K562 (cell line): ENCODE results near the gene OSM. TPM values are rescaled to one million over a fixed set of nuclear protein-coding genes. Genes with fewer than 3 reads are reported as not detected.
A peak's percentile ranks its signal among the peaks of the same experiment; 100 is the strongest.

Source experiments
- ATAC-seq: fragments of 200-7000 bp; cut with Tn5 transposase; 3 replicates; pipeline ENCODE4 v1.9.1; 2020; ENCODE audit warnings: moderate library complexity
- BruUV-seq: library from RNA; stranded (reverse); fragments of 400-500 nt; replicated peaks from 2 replicates; lab custom pipeline; 2021; lab: Mats Ljungman, UMichigan
- CTCF ChIA-PET: fragments of 300-600 bp; formaldehyde crosslinking; extraction: SDS; loops from one replicate; lab custom pipeline; 2021; ENCODE audit warnings: low intra/inter-chr PET ratio; lab: Yijun Ruan, JAX
- POLR2A ChIA-PET: fragments of 300-600, 350-650 bp; sonication (Branson Sonifier 250); formaldehyde crosslinking; extraction: SDS; loops from one replicate; lab custom pipeline; 2021; ENCODE audit warnings: antibody characterized with exemption, inconsistent platforms; lab: Yijun Ruan, JAX
- DNase-seq, 4 experiments: peaks; one replicate each; pipeline versions ENCODE4 v3.0.0 to v3.0.0-alpha.2; 2011 to 2018; ENCODE audit warnings: low spot score in 3 of 4, mixed read lengths in 3 of 4; ENCODE audit errors: extremely low read depth in 1 of 4
- FAIRE-seq: peaks from 2 replicates; lab custom pipeline; 2011; peaks lifted over from hg19 to GRCh38; lab: Jason Lieb, UNC
- H2AFZ ChIP-seq: 2 replicates; pipeline ENCODE4 v1.6.0; 2011; ENCODE audit warnings: low read depth, low read length, control low read depth, inconsistent platforms
- H3K27ac ChIP-seq: fragments of 200-600 bp; 3 replicates; pipeline ENCODE4 v1.8.0; 2011; ENCODE audit warnings: low read depth, mild to moderate bottlenecking, control low read depth, inconsistent platforms, low read length, moderate library complexity, mixed read lengths; ENCODE audit errors: extremely low read depth
- H3K27me3 ChIP-seq, 2 experiments: fragments of 300-600 bp in 1 of 2; 2 replicates in 1 of 2; 3 replicates in 1 of 2; pipeline versions ENCODE4 v1.6.0 to v1.8.0; 2011; ENCODE audit warnings: inconsistent platforms in 2 of 2, low read length in 2 of 2, mild to moderate bottlenecking in 1 of 2, mixed read lengths in 1 of 2, moderate library complexity in 1 of 2; ENCODE audit not compliant: control insufficient read depth in 2 of 2, insufficient read depth in 2 of 2
- H3K36me3 ChIP-seq: fragments of 300-600 bp; 3 replicates; pipeline ENCODE4 v1.8.0; 2011; ENCODE audit warnings: mild to moderate bottlenecking, low read length, inconsistent platforms; ENCODE audit not compliant: control insufficient read depth, insufficient read depth
- H3K4me1 ChIP-seq, 2 experiments: fragments of 200-600 bp in 1 of 2; replicated peaks in 1 of 2; 2 replicates in 1 of 2; 3 replicates in 1 of 2; pipeline versions ENCODE4 v1.5.1 to v1.8.0; 2011; ENCODE audit warnings: inconsistent platforms in 2 of 2, low read length in 2 of 2, mild to moderate bottlenecking in 1 of 2, mixed read lengths in 1 of 2, moderate library complexity in 1 of 2; ENCODE audit not compliant: control insufficient read depth in 2 of 2, insufficient read depth in 2 of 2
- H3K4me2 ChIP-seq: 2 replicates; pipeline ENCODE4 v1.6.1; 2011; ENCODE audit warnings: low read length, control low read depth, inconsistent platforms, mixed read lengths; ENCODE audit not compliant: insufficient read depth
- H3K4me3 ChIP-seq: fragments of 200-600 bp; sonication (generic), shearing (Covaris generic); 2 replicates; pipeline ENCODE4 v1.5.1; 2016; ENCODE audit warnings: control low read depth, inconsistent platforms
- H3K79me2 ChIP-seq: fragments of 200-600 bp; 3 replicates; pipeline ENCODE4 v1.8.0; 2011; ENCODE audit warnings: low read length, inconsistent platforms; ENCODE audit not compliant: control insufficient read depth, insufficient read depth
- H3K9ac ChIP-seq, 2 experiments: 2 replicates each; pipeline versions ENCODE4 v1.6.0 to v1.6.1; 2011; ENCODE audit warnings: low read depth in 2 of 2, low read length in 2 of 2, control low read depth in 1 of 2, inconsistent platforms in 1 of 2, mild to moderate bottlenecking in 1 of 2, mixed read lengths in 1 of 2; ENCODE audit not compliant: insufficient read depth in 1 of 2
- H3K9me1 ChIP-seq: one replicate; pipeline ENCODE4 v1.6.0; 2011; ENCODE audit warnings: inconsistent platforms, mild to moderate bottlenecking, low read length, moderate library complexity; ENCODE audit not compliant: control insufficient read depth, insufficient read depth
- H3K9me3 ChIP-seq: replicated peaks from 2 replicates; pipeline ENCODE4 v1.5.1; 2011; ENCODE audit warnings: low read depth, low read length, inconsistent platforms; ENCODE audit not compliant: control insufficient read depth, insufficient read depth
- H4K20me1 ChIP-seq: replicated peaks from 2 replicates; pipeline ENCODE4 v1.6.1; 2011; ENCODE audit warnings: low read length, inconsistent platforms, mixed read lengths; ENCODE audit not compliant: control insufficient read depth, insufficient read depth
- ESRRB ChIP-seq: fragments of 250-450 bp; sonication (Bioruptor Pico); IDR thresholded peaks from 2 replicates; pipeline ENCODE4 v1.5.0; 2020; ENCODE audit warnings: mild to moderate bottlenecking, moderate library complexity, borderline replicate concordance
- KLF6 ChIP-seq: fragments of 250-450 bp; sonication (Bioruptor Pico); IDR thresholded peaks from 2 replicates; pipeline ENCODE4 v1.4.0; 2020; ENCODE audit warnings: mild to moderate bottlenecking, moderate library complexity, borderline replicate concordance
- NR1H2 ChIP-seq: sonication (generic); formaldehyde crosslinking; IDR thresholded peaks from 2 replicates; pipeline ENCODE4 v1.4.0; 2020; ENCODE audit warnings: mild to moderate bottlenecking, missing genetic modification reagents
- POLR2AphosphoS5 ChIP-seq: IDR thresholded peaks from 2 replicates; pipeline ENCODE4 v1.6.1; 2011; ENCODE audit warnings: mild to moderate bottlenecking, low read depth, low read length, moderate library complexity; ENCODE audit not compliant: control insufficient read depth, insufficient read depth
- PPARD ChIP-seq: fragments of 250-450 bp; sonication (Bioruptor Pico); IDR thresholded peaks from 2 replicates; pipeline ENCODE4 v1.8.0; 2022; ENCODE audit warnings: inconsistent platforms, mild to moderate bottlenecking, moderate library complexity
- SRSF1 ChIP-seq: fragments of 200-400 bp; formaldehyde crosslinking; IDR thresholded peaks from 2 replicates; pipeline ENCODE4 v1.6.1; 2017; ENCODE audit warnings: mild to moderate bottlenecking, low read depth, low read length, moderate library complexity
- ZBTB7A ChIP-seq: IDR thresholded peaks from 2 replicates; pipeline ENCODE4 v1.6.1; 2011; ENCODE audit warnings: low read depth, mild to moderate bottlenecking, low read length, moderate library complexity, borderline replicate concordance; ENCODE audit not compliant: control insufficient read depth
- ZNF76 ChIP-seq: fragments of 250-450 bp; sonication (Bioruptor Pico); IDR thresholded peaks from 2 replicates; pipeline ENCODE4 v1.4.0; 2020; ENCODE audit warnings: mild to moderate bottlenecking, moderate library complexity, borderline replicate concordance
- WGBS: fragments of 100-300 bp; shearing (Covaris generic); methylation state at CpG from one replicate; pipeline ENCODE4 v1.1.6; 2016; ENCODE audit warnings: low coverage, mixed read lengths; ENCODE audit not compliant: insufficient coverage; ENCODE audit errors: missing lambda C conversion rate; 5-methylcytosine and 5-hydroxymethylcytosine counted together
- in situ Hi-C: fragments of 300-500 bp; cut with MboI; formaldehyde crosslinking; loops from 4 replicates; pipeline ENCODE4 v1.15.0; 2018; ENCODE audit warnings: inconsistent platforms, mixed read lengths
- intact Hi-C: fragments of 100-400 bp; cut with micrococcal nuclease; formaldehyde crosslinking; loops from 2 replicates; pipeline ENCODE4 v1.14.2; 2022
- polyA plus RNA-seq, 8 experiments: library from polyadenylated mRNA; depleted of rRNA in 4 of 8; stranded (reverse) in 5 of 8; unstranded in 3 of 8; fragments of >200 nt; fragmentation: Nextera tagmentation in 2 of 8; fragmentation: Illumina TruSeq in 1 of 8; extraction: Ambion mirVana in 2 of 8; extraction: Trizol in 1 of 8; gene quantifications; 2 replicates each; pipeline versions ENCODE4 v1.2.1 to v1.2.3, GENCODE V29; 2011 to 2014; ENCODE audit warnings: inconsistent platforms in 1 of 8, missing spikeins in 1 of 8
- total RNA-seq, 7 experiments: library from RNA; depleted of rRNA in 6 of 7; stranded (reverse); fragments of >200 nt in 6 of 7; fragmentation: Illumina TruSeq in 2 of 7; extraction: Trizol in 2 of 7; gene quantifications; 2 replicates each; pipeline versions ENCODE4 v1.2.1 to v1.2.3, GENCODE V29; 2011 to 2021; ENCODE audit warnings: low replicate concordance in 1 of 7
- TF ChIP-seq, protein P1 (sequence below): fragments of 250-450 bp; sonication (Bioruptor Pico); IDR thresholded peaks from 2 replicates; pipeline ENCODE4 v1.8.0; 2022; ENCODE audit warnings: moderate library complexity, mild to moderate bottlenecking, inconsistent platforms
- TF ChIP-seq, protein P2 (sequence below), 2 experiments: fragments of 450-650 bp; formaldehyde crosslinking in 1 of 2; IDR thresholded peaks; 2 replicates each; pipeline versions ENCODE4 v1.4.0 to v1.6.1; 2014 to 2020; ENCODE audit warnings: mild to moderate bottlenecking in 2 of 2, borderline replicate concordance in 1 of 2, low read depth in 1 of 2

Gene OSM
- total and polyA plus RNA-seq, 9 of the 15 experiments (the other 6 are each of a cell fraction or from before 2014, with no cell fraction given): 0.22 TPM; not detected in 8

DNA sequence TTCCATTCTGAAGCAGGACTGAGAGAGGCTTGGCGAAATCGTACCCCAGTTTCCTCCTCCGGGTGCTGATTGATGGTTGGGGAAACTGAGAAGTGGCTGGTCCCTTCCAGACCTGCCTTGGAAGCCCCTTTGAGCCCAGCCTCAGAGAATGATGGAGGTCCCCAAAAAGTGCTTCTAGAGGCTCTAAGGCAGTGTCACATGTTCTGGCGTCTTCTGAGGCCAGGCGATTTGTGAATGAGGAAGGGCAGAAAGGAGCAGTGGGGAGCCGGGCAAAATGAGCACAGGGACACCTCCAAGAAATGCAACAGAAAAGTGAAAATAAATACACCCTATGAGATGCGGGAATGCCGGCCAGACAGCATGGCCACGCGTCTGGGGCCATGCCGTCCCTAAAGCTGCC, 19.1 kb downstream of the OSM start (continued):
- TF ChIP-seq ZNF76 (CRISPR knock-in tag) (no peak), POLR2AphosphoS5 (no peak), NR1H2 (no peak), SRSF1 (no peak), PPARD (CRISPR knock-in tag) (no peak), KLF6 (CRISPR knock-in tag) (no peak), ESRRB (CRISPR knock-in tag) (no peak)
- TF ChIP-seq, protein P1, sequence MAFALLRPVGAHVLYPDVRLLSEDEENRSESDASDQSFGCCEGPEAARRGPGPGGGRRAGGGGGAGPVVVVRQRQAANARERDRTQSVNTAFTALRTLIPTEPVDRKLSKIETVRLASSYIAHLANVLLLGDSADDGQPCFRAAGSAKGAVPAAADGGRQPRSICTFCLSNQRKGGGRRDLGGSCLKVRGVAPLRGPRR (CRISPR knock-in tag): no peak

DNA sequence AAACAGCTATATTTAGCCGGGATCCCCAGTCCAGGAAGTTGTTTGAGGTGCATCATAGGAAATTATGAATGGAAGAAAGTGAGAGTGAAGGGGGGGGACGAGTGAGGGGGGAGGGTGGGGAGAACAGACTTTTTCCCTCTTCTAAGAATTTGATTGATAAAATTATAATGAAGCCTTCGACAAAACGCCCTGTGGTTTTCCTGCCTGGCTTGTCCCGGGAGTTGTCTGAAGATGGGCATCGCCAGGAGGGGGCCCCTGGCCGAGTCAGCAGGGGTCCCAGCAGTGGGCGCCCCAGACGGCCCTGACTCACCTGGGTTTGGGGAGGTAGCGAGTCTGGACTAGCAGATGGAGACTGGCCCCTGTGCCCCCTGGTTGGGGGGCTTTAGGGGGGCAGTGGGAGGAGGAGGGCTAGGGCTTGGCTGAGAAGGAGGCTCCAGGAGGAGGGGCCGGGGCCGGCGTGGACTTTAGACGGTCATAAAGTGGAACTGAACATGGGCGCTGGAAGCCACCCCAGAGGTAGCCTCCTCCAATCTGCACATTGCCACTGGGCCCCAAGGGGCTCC, 19.8 kb downstream of the OSM start:
- 0 out of 2 replicates have a peak, but pooled peaks cover 4% of the 10 kb centered on the region for H4K20me1 ChIP-seq
- DNase-seq: no peak
- H3K9me3 ChIP-seq: no peaks in the 10 kb centered on the region
- H3K27ac ChIP-seq: no peak overlapping the region
- no peaks in the 10 kb centered on the region for H3K79me2 ChIP-seq
- intact Hi-C loops: no loop called here
- no peak for ATAC-seq
- H3K4me3 ChIP-seq: no peak overlapping the region
- POLR2A ChIA-PET: no interaction called here
- no peak for FAIRE-seq
- in situ Hi-C loops: no loop called here
- peak overlapping the region; percentile 55; the same call in 1 of the 2 replicates for H3K4me2 ChIP-seq
- H3K9ac ChIP-seq: no peak overlapping the region
- 0 out of 2 replicates have a peak overlapping the region, but pooled peaks have one; percentile 50 for H2AFZ ChIP-seq
- CTCF ChIA-PET: no interaction called here
- H3K36me3 ChIP-seq: no peaks in the 10 kb centered on the region
- BruUV-seq: no TSS peak
- no peaks in the 10 kb centered on the region for H3K9me1 ChIP-seq
- peaks cover 0 to 28% of the 10 kb centered on the region in 2 experiments; a peak in 2 of 5 replicates for H3K4me1 ChIP-seq
- 0% methylated on average over 1 of the region's 15 CpGs for WGBS
- H3K27me3 ChIP-seq: peaks cover 0 to 39% of the 10 kb centered on the region in 2 experiments; a peak in 2 of 5 replicates
- peak; percentile 23; the same call in 1 of the 2 replicates for TF ChIP-seq ZBTB7A
- TF ChIP-seq, protein P2, sequence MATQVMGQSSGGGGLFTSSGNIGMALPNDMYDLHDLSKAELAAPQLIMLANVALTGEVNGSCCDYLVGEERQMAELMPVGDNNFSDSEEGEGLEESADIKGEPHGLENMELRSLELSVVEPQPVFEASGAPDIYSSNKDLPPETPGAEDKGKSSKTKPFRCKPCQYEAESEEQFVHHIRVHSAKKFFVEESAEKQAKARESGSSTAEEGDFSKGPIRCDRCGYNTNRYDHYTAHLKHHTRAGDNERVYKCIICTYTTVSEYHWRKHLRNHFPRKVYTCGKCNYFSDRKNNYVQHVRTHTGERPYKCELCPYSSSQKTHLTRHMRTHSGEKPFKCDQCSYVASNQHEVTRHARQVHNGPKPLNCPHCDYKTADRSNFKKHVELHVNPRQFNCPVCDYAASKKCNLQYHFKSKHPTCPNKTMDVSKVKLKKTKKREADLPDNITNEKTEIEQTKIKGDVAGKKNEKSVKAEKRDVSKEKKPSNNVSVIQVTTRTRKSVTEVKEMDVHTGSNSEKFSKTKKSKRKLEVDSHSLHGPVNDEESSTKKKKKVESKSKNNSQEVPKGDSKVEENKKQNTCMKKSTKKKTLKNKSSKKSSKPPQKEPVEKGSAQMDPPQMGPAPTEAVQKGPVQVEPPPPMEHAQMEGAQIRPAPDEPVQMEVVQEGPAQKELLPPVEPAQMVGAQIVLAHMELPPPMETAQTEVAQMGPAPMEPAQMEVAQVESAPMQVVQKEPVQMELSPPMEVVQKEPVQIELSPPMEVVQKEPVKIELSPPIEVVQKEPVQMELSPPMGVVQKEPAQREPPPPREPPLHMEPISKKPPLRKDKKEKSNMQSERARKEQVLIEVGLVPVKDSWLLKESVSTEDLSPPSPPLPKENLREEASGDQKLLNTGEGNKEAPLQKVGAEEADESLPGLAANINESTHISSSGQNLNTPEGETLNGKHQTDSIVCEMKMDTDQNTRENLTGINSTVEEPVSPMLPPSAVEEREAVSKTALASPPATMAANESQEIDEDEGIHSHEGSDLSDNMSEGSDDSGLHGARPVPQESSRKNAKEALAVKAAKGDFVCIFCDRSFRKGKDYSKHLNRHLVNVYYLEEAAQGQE (IDR thresholded peaks at IDR 0.05; ENCODE audit: borderline replicate concordance): no peak
- TF ChIP-seq, protein P2 (CRISPR knock-in tag; IDR thresholded peaks at IDR 0.05; ENCODE audit: low read depth): no peak
